GM23338 (cell line): ENCODE data around the gene ARHGAP10. TPM values are rescaled to one million over a fixed set of nuclear protein-coding genes. Genes with fewer than 3 reads are reported as not detected.
A peak's percentile ranks its signal among the peaks of the same experiment; 100 is the strongest.

Experiments used
- ATAC-seq: fragments of 200-7000 bp; cut with Tn5 transposase; 3 replicates; pipeline ENCODE4 v1.9.1; 2020
- DNase-seq: peaks from one replicate; pipeline ENCODE4 v3.0.0-alpha.2; 2015; ENCODE audit warnings: low spot score
- H2AFZ ChIP-seq: fragments of 200-600 bp; sonication (generic); 2 replicates; pipeline ENCODE4 v1.8.0; 2016; ENCODE audit warnings: antibody characterized with exemption, mild to moderate bottlenecking, moderate library complexity
- H3F3A ChIP-seq: fragments of 200-600 bp; sonication (generic); replicated peaks from 2 replicates; pipeline ENCODE4 v1.8.0; 2017; ENCODE audit warnings: antibody characterized with exemption, mixed run types, low read depth
- H3K27ac ChIP-seq: fragments of 200-600 bp; sonication (generic); 2 replicates; pipeline ENCODE4 v1.6.1; 2016; ENCODE audit warnings: low read depth
- H3K27me3 ChIP-seq: fragments of 200-600 bp; sonication (generic); 2 replicates; pipeline ENCODE4 v1.8.0; 2016; ENCODE audit warnings: mild to moderate bottlenecking, mixed run types, moderate library complexity; ENCODE audit not compliant: insufficient read depth
- H3K36me3 ChIP-seq: fragments of 200-600 bp; sonication (generic); 2 replicates; pipeline ENCODE4 v1.8.0; 2016; ENCODE audit warnings: mild to moderate bottlenecking; ENCODE audit not compliant: insufficient read depth
- H3K4me1 ChIP-seq: fragments of 200-600 bp; sonication (generic); 2 replicates; pipeline ENCODE4 v1.8.0; 2016; ENCODE audit warnings: mild to moderate bottlenecking, moderate library complexity; ENCODE audit not compliant: insufficient read depth
- H3K4me2 ChIP-seq: fragments of 200-600 bp; sonication (generic); 2 replicates; pipeline ENCODE4 v1.7.1; 2017; ENCODE audit warnings: mixed run types
- H3K4me3 ChIP-seq: fragments of 200-600 bp; sonication (generic); 2 replicates; pipeline ENCODE4 v1.6.1; 2016; ENCODE audit warnings: mixed run types
- H3K79me2 ChIP-seq: fragments of 200-600 bp; sonication (generic); replicated peaks from 2 replicates; pipeline ENCODE4 v1.8.0; 2017; ENCODE audit warnings: mild to moderate bottlenecking; ENCODE audit not compliant: insufficient read depth
- H3K9me2 ChIP-seq: fragments of 200-600 bp; sonication (generic); 2 replicates; pipeline ENCODE4 v1.8.0; 2017; ENCODE audit not compliant: insufficient read depth
- H4K20me1 ChIP-seq: fragments of 200-600 bp; sonication (generic); replicated peaks from 2 replicates; pipeline ENCODE4 v1.8.0; 2017; ENCODE audit warnings: mild to moderate bottlenecking; ENCODE audit not compliant: insufficient read depth
- H3K27ac Mint-ChIP-seq: 2 replicates; pipeline ENCODE4 v1.8.0; 2020; ENCODE audit warnings: inconsistent platforms, mild to moderate bottlenecking, moderate library complexity, mixed read lengths
- H3K27me3 Mint-ChIP-seq: 3 replicates; pipeline ENCODE4 v1.8.0; 2022; ENCODE audit warnings: low read depth, mild to moderate bottlenecking, moderate library complexity, mixed read lengths, inconsistent platforms; ENCODE audit not compliant: insufficient read depth, poor library complexity
- H3K36me3 Mint-ChIP-seq: 3 replicates; pipeline ENCODE4 v1.8.0; 2021; ENCODE audit warnings: low read depth, mild to moderate bottlenecking, inconsistent platforms, moderate library complexity, mixed read lengths
- H3K4me1 Mint-ChIP-seq: 3 replicates; pipeline ENCODE4 v1.8.0; 2020; ENCODE audit warnings: mild to moderate bottlenecking, inconsistent platforms, mixed read lengths
- H3K4me3 Mint-ChIP-seq: 3 replicates; pipeline ENCODE4 v1.8.0; 2021; ENCODE audit warnings: moderate library complexity, mild to moderate bottlenecking, inconsistent platforms, mixed read lengths
- H3K9me3 Mint-ChIP-seq: 3 replicates; pipeline ENCODE4 v1.8.0; 2020; ENCODE audit warnings: moderate library complexity, mild to moderate bottlenecking, inconsistent platforms, mixed read lengths
- CREB1 ChIP-seq: fragments of 250-450 bp; sonication (Bioruptor Pico); IDR thresholded peaks from 2 replicates; pipeline ENCODE4 v1.5.0; 2020; ENCODE audit warnings: low read depth, mild to moderate bottlenecking, moderate library complexity
- CTCF ChIP-seq, 2 experiments: fragments of 200-600 bp in 1 of 2; sonication (generic) in 1 of 2; conservative IDR thresholded peaks; 2 replicates each; pipeline versions ENCODE4 v1.5.1 to v1.6.1; 2016 to 2017; ENCODE audit warnings: antibody characterized with exemption in 2 of 2, low read depth in 2 of 2, mild to moderate bottlenecking in 2 of 2, moderate library complexity in 1 of 2
- ETS1 ChIP-seq: IDR thresholded peaks from 2 replicates; pipeline ENCODE4 v1.6.1; 2016; ENCODE audit warnings: antibody characterized with exemption
- EZH2phosphoT487 ChIP-seq: fragments of 200-600 bp; sonication (generic); IDR thresholded peaks from one replicate; pipeline ENCODE4 v1.8.1; 2018; ENCODE audit warnings: antibody characterized with exemption; ENCODE audit not compliant: unreplicated experiment
- NANOG ChIP-seq: IDR thresholded peaks from 2 replicates; pipeline ENCODE4 v1.6.1; 2016; ENCODE audit warnings: antibody characterized with exemption, borderline replicate concordance
- POLR2AphosphoS5 ChIP-seq: IDR thresholded peaks from 2 replicates; pipeline ENCODE4 v1.6.1; 2016; ENCODE audit warnings: antibody characterized with exemption, low read depth
- STAT1 ChIP-seq: IDR thresholded peaks from one replicate; pipeline ENCODE4 v1.6.1; 2016; ENCODE audit warnings: antibody characterized with exemption; ENCODE audit not compliant: unreplicated experiment
- ZNF114 ChIP-seq: fragments of 250-450 bp; sonication (Bioruptor Pico); IDR thresholded peaks from 2 replicates; pipeline ENCODE4 v1.5.0; 2020; ENCODE audit warnings: mild to moderate bottlenecking, moderate library complexity
- ZNF331 ChIP-seq: fragments of 250-450 bp; sonication (Bioruptor Pico); IDR thresholded peaks from 2 replicates; pipeline ENCODE4 v1.5.0; 2020; ENCODE audit warnings: low read depth, mild to moderate bottlenecking, moderate library complexity
- ZNF462 ChIP-seq: fragments of 250-450 bp; sonication (Bioruptor Pico); IDR thresholded peaks from 2 replicates; pipeline ENCODE4 v1.5.0; 2020; ENCODE audit warnings: mild to moderate bottlenecking, moderate library complexity
- polyA plus RNA-seq: library from polyadenylated mRNA; unstranded; fragments of >200 nt; fragmentation: Nextera tagmentation; extraction: Ambion mirVana; gene quantifications from 2 replicates; pipeline ENCODE4 v1.2.1, GENCODE V29; 2016
- total RNA-seq: library from RNA; depleted of rRNA; stranded (reverse); fragments of >200 nt; shearing (Covaris generic); gene quantifications from 2 replicates; pipeline ENCODE4 v1.2.3, GENCODE V29; 2014

The ARHGAP10 gene
- total and polyA plus RNA-seq, 2 experiments from 2014 or later = 5.1 to 6.3 TPM

- peak; percentile 49 for DNase-seq
- H3K27me3 Mint-ChIP-seq = no peaks in the 10 kb centered on the region
- H3K4me3 Mint-ChIP-seq = no peak overlapping the region
- no peaks in the 10 kb centered on the region for H3K36me3 Mint-ChIP-seq
- H3K9me3 Mint-ChIP-seq = no peaks in the 10 kb centered on the region
- H3K27ac ChIP-seq = no peak overlapping the region
- no peak overlapping the region for H2AFZ ChIP-seq
- H3K36me3 ChIP-seq = no peaks in the 10 kb centered on the region
- H3K4me1 Mint-ChIP-seq = peaks cover 39% of the 10 kb centered on the region
- no peak overlapping the region for H3K4me3 ChIP-seq
- H3K4me2 ChIP-seq = no peak overlapping the region
- peaks cover 31% of the 10 kb centered on the region for H3K4me1 ChIP-seq
- H3K27ac Mint-ChIP-seq = no peak overlapping the region
- ATAC-seq = peak; percentile 62
- H3F3A ChIP-seq = no peaks in the 10 kb centered on the region
- TF ChIP-seq POLR2AphosphoS5 = no peak
- TF ChIP-seq CTCF (conservative IDR thresholded peaks at IDR 0.05; ENCODE audit: low read depth in 2 of 2) = peak; percentile 29 to 68
- H3K27me3 ChIP-seq = no peaks in the 10 kb centered on the region
- H4K20me1 ChIP-seq = no peaks in the 10 kb centered on the region
- no peaks in the 10 kb centered on the region for H3K79me2 ChIP-seq
- no peaks in the 10 kb centered on the region for H3K9me2 ChIP-seq
Observed at GRCh38 chr4:148056879-148057278, 325.0 kb downstream of the ARHGAP10 start.

- Histone ChIP-seq H3K4me1 (peaks cover 31% of the 10 kb centered on the region), H3K9me2 (no peaks in the 10 kb centered on the region), H3K27ac (no peak overlapping the region), H3K79me2 (no peaks in the 10 kb centered on the region), H3K36me3 (no peaks in the 10 kb centered on the region), H3K4me2 (no peak overlapping the region), H2AFZ (no peak overlapping the region), H3K4me3 (no peak overlapping the region), H3F3A (no peaks in the 10 kb centered on the region), H4K20me1 (no peaks in the 10 kb centered on the region), H3K27me3 (no peaks in the 10 kb centered on the region)
- H3K27me3 Mint-ChIP-seq = no peaks in the 10 kb centered on the region
- ATAC-seq (no peak), DNase-seq (no peak)
- H3K4me3 Mint-ChIP-seq = no peak overlapping the region
- H3K9me3 Mint-ChIP-seq = no peaks in the 10 kb centered on the region
- no peak overlapping the region for H3K27ac Mint-ChIP-seq
- peaks cover 37% of the 10 kb centered on the region for H3K4me1 Mint-ChIP-seq
- no peaks in the 10 kb centered on the region for H3K36me3 Mint-ChIP-seq
- no peak for TF ChIP-seq ETS1
- TF ChIP-seq NANOG = no peak
- TF ChIP-seq STAT1 = no peak
- no peak for TF ChIP-seq CREB1
- no peak for TF ChIP-seq POLR2AphosphoS5
- TF ChIP-seq CTCF (conservative IDR thresholded peaks at IDR 0.05; ENCODE audit: low read depth in 2 of 2) = no peak
- TF ChIP-seq ZNF114 (CRISPR knock-in tag) = no peak
- no peak for TF ChIP-seq ZNF331 (CRISPR knock-in tag)
- no peak for TF ChIP-seq EZH2phosphoT487
- no peak for TF ChIP-seq ZNF462 (CRISPR knock-in tag)
Observed at GRCh38 chr4:148057516-148057915, 325.6 kb downstream of the ARHGAP10 start.
